ENCODE measurements around the gene GTSF1L.

GRCh38 chr20:43721097-43721428, 5.7 kb downstream of the GTSF1L start:
- no peak for TF ChIP-seq CTCF (IDR thresholded peaks at IDR 0.05)
- TF ChIP-seq POLR2A (IDR thresholded peaks at IDR 0.05) = no peak
